HUDEP-2 (cell line): ENCODE data around the gene ARHGAP33.

Experiments
- DNase-seq, 76 experiments: peaks; one replicate each; lab custom pipeline; 2025; ENCODE audit not compliant: unreplicated experiment in 76 of 76; lab: John Stamatoyannopoulos, UW

The ARHGAP33 gene

DNA sequence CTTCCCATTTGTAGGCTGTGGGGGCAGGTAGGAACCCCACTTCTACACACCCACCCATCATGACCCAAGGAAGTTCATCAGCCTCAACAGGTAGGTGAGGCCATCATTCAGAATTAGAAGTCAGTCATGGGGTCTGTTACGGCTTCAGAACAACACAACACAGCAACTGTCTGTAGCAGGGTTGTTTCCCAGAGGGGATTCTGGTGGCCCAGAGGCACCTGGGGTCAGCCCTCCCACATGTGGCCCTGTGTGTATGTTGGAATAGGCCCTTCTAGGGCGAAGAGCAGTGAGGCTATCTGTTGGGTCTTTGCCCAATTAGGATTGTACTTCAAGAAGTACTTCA, 36.5 kb upstream of the ARHGAP33 start:
- no peak for DNase-seq

DNA sequence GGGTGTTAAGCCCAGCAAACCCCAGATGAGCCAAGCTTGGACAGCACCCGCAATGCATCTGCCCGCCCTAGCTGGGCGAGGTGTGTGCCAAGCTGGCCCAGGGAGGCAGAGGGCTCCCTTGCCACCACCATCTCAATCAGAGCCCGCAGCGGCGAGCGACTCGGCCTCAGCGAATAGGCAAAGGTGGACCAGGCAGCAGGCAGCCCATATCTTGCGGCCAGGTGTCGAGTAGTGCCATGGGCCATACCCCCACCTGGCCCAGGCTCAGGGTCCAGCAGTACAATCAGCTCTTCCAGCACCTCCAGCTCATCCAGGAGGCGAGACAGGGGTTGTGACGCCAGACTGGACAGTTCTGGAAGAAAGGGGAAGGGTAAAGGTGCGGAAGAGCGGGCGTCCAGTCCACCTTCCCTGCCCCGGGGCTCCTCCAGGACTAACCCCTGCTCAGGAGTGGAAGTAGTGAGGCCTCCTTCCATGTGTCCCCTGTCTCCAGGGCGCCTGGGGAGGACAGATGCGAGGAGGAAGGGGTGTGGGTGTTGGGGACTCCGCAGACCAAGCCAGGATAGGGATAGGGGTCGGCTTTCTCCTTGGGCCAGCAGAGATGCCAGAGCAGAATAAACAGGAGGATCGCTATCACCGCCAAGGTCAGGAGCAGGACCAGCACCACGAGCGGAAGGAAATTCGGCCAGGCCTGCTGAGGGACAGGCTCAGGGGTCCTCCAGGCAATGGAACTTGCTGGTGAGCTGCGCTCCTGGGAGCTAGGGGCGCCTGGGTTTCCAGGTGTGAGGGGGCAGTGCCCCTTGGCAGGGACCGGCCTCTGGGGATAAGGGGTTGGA, 35.9 kb upstream of the ARHGAP33 start:
- DNase-seq: peak in 1 of 76 experiments; percentile 14

GRCh38 chr19:35740108-35740422, 35.3 kb upstream of the ARHGAP33 start:
- peak in 10 of 76 experiments; percentile 41 to 81 (median 60) for DNase-seq

- DNase-seq: peak; percentile 83 to 100 (median 98)
These were observed 34.8 kb upstream of the ARHGAP33 start for GRCh38 chr19:35740423-35741202.

- DNase-seq: peak in 8 of 76 experiments; percentile 48 to 78 (median 68)
These were observed 34.2 kb upstream of the ARHGAP33 start for GRCh38 chr19:35741203-35741515.

- DNase-seq: peak in 4 of 76 experiments; percentile 7 to 19 (median 14)
These were observed 33.1 kb upstream of the ARHGAP33 start, which contains the start of gene IGFLR1 for GRCh38 chr19:35742121-35742724. Gene IGFLR1, minus strand, starts transcription at chr19:35742452. Its CDS starts 1,272 bp downstream, at chr19:35741180.

DNA sequence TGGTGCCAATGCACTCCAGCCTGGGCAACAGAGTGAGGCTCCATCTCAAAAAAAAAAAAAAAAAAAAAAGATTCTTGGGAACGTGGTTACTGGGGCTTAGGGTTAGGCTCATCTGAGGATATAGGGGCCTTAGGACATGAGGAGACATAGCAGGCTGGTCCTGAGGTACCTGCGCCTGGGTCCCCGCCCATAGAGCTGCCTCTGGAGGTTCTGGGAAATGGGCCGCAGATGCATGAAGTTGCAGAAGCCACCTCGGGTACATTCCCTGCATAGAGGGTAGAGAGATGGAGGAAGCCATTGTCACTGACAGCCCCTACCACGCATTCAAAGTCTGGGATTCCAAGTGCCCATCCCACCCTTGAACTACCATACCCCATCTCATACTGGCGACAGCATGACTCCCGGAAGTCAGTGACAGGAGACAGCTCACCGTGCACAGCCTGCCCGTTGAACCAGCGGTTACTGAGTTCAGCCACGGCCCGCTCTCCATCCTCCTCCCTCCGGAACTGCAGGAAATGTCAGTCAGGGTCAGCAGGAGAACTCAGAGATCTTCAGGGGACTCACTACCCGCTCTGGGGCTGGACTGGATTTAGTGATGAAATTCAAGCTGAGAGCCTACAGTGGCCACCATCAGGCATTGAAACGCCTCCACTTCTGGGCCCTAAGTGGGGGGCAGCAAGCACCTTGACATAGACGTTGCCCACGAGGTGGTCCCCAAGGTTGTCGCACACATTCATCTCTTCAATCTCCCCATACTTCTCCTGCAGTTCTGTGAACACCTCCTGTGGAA, 31.5 kb upstream of the ARHGAP33 start:
- DNase-seq: no peak

DNA sequence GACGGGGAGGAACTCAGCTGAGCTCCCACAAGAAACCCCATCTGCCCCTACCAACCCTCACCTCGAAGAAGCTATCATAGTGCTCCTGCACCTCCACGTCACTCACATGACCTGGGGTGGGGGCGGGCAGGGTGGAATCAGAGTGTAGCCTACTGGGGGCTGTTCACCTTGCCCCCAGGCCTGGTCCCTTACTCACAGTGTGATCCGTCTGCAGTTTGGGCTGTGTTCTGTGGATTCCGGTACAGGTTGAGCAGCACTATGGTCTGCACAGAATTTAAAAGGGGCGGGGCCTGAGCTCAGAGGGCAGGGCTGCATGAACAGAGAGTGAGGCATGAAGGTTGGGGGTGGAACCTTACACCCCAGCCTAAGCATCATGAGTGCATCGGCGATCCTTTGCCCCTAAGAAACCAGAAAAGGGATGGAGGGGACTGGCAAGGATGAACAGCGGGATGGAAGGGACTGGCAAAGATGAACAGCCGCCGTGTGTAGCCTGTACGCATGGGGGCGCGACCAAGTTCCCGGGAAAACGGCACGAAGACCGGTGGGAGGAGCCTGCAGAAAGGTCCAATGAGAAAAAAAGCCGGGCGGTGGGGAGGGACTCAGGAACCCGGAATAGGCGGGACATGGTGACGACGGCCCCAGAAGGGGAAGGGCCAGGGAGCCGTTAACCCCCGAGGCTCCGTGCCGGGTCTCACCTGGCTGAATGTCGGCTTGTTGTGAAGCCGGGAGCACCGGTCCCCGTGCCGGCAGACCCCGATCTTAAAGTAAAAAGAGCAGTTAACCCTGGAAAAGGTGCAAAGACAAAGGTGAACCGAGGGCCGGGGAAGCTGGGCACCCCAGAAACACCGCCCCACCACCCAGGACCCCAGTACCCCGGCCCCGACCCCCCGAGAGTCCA, 30.7 kb upstream of the ARHGAP33 start:
- DNase-seq: peak; percentile 32 to 99 (median 96)

- peak in 75 of 76 experiments; percentile 85 to 100 (median 98) for DNase-seq
These were observed 29.9 kb upstream of the ARHGAP33 start, which contains the start of the genes PSENEN and U2AF1L4 for GRCh38 chr19:35745328-35746086. Gene PSENEN, plus strand, starts transcription at chr19:35745651. Its CDS starts 280 bp downstream, at chr19:35745931. Gene U2AF1L4, minus strand, starts transcription at chr19:35745418. Its CDS starts 27 bp downstream, at chr19:35745391.

GRCh38 chr19:35746087-35746462, 29.3 kb upstream of the ARHGAP33 start:
- DNase-seq: no peak

DNA sequence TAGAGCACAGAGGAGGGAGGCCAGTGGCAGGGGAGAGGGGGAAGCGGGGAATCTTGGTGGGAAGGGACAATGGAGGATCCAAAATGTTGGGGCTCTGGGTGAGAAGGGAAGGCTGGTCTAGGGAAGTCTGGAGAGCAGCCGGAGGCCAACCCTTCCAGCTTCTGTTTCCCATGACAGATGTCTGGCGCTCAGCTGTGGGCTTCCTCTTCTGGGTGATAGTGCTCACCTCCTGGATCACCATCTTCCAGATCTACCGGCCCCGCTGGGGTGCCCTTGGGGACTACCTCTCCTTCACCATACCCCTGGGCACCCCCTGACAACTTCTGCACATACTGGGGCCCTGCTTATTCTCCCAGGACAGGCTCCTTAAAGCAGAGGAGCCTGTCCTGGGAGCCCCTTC, 28.8 kb upstream of the ARHGAP33 start:
- DNase-seq: no peak

GRCh38 chr19:35748106-35749020, 27.0 kb upstream of the ARHGAP33 start, which contains the start of gene LIN37:
Gene LIN37, plus strand, starts transcription at chr19:35748576. Its CDS starts 149 bp downstream, at chr19:35748725.
- DNase-seq: peak; percentile 89 to 100 (median 99)

DNA sequence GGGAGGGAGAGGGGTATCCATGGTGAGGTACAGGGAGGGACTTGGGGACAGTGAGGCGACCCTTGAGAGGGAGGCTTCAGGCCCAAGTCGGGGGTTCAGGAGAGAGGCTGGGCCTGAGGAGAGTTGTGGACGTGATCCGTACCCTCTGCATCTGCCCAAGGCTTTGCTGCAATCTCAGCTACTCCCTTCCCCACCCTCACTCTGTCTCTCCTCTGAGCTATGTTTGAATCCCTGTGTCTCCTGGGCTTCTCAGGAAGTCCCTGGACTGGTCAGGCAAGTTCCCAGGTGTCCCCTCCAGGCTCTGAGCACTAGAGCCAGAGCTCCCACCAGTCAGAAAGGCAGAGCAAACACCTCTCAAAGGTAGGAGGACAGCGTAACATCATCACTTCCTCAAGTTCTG, 25.2 kb upstream of the ARHGAP33 start:
- no peak for DNase-seq

- DNase-seq: no peak
These were observed 23.3 kb upstream of the ARHGAP33 start for GRCh38 chr19:35751839-35752745.

DNA sequence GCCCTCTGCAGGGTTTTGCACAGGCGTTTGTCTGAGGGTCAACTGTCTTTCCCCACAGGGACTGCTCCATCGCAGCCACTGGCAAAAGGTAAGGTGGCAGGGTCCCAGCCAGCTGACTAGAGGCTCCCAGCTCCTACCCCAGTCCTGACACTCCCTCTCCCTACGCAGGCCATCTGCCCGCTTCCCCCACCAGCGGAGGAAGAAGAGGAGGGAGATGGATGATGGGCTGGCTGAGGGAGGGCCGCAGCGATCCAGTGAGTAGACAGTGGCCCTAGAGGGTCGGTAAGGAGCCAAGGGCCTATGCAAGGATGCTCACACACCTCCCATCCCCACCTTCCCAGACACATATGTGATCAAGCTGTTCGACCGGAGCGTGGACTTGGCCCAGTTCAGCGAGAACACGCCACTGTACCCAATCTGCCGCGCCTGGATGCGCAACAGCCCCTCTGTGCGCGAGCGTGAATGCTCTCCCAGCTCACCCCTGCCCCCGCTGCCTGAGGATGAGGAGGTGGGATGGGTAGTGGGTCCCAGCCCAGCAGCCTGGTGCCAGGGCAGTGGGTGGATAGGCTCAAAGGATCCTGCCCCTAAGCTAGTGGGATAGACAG, 22.5 kb upstream of the ARHGAP33 start:
- DNase-seq: no peak

DNA sequence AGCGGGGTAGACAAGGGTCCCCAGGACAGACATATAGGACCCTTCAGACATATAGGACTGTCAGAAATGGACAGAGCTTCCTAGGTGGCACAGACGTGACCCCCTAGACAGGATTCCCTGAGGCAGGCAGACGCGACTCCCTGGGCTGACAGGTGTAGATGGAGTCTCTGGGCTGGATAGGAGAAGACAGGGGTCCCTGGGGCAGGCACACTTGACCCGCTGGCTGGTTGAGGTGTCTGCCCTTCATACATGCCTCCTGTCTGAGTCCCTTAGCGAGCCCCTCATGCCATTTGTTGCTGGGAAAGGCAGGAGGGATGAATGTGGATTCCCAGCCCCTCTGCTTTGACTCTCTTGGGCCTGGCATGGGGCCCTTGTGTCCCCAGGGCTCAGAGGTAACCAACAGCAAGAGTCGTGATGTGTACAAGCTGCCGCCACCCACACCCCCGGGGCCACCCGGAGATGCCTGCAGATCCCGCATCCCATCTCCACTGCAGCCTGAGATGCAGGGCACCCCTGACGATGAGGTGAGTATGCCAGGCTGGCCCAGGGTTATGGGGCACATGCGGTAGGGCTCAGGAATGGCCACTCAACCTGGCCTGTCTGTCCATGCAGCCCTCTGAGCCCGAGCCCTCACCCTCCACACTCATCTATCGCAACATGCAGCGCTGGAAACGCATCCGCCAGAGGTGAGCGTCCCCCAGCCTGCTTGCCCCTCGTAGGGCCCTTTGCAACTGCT, 21.6 kb upstream of the ARHGAP33 start:
- no peak for DNase-seq
